GM12891 (cell line): ENCODE measurements around the gene EFCAB12.

Experiments
- POLR2A ChIP-seq: IDR thresholded peaks from 2 replicates; pipeline ENCODE4 v1.6.1; 2011; ENCODE audit warnings: low read depth, low read length, control low read depth
- POLR2AphosphoS5 ChIP-seq: IDR thresholded peaks from 2 replicates; pipeline ENCODE4 v1.6.1; 2011; ENCODE audit warnings: low read depth, low read length, control low read depth
- POU2F2 ChIP-seq: IDR thresholded peaks from 2 replicates; pipeline ENCODE4 v1.6.1; 2011; ENCODE audit warnings: low read depth, mild to moderate bottlenecking, control low read depth, low read length, moderate library complexity
- SPI1 ChIP-seq: IDR thresholded peaks from 2 replicates; pipeline ENCODE4 v1.6.1; 2011; ENCODE audit warnings: low read depth, low read length, control low read depth
- TAF1 ChIP-seq: IDR thresholded peaks from 2 replicates; pipeline ENCODE4 v1.6.1; 2011; ENCODE audit warnings: low read depth, low read length, control low read depth

GRCh38 chr3:129404130-129404529 lies 24.3 kb downstream of the EFCAB12 start:
- no peak for TF ChIP-seq TAF1
- no peak for TF ChIP-seq POLR2A
- TF ChIP-seq POLR2AphosphoS5: no peak
- TF ChIP-seq SPI1: no peak
- TF ChIP-seq POU2F2: no peak
